Ishikawa (cell line): Measurements from ENCODE around the gene ARID1B.

Experiments
- CEBPB ChIP-seq: IDR thresholded peaks from 2 replicates; pipeline ENCODE4 v1.6.1; 2012
- CREB1 ChIP-seq: IDR thresholded peaks from 2 replicates; pipeline ENCODE4 v1.6.1; 2012; ENCODE audit warnings: low read depth
- FOXM1 ChIP-seq: IDR thresholded peaks from 2 replicates; pipeline ENCODE4 v1.6.1; 2012; ENCODE audit warnings: low read depth, borderline replicate concordance
- RAD21 ChIP-seq: IDR thresholded peaks from 2 replicates; pipeline ENCODE4 v1.6.1; 2012; ENCODE audit warnings: low read depth
- TAF1 ChIP-seq: IDR thresholded peaks from 2 replicates; pipeline ENCODE4 v1.6.1; 2012; ENCODE audit warnings: low read depth, mild to moderate bottlenecking
- TF ChIP-seq, protein P1 (sequence below): IDR thresholded peaks from 2 replicates; pipeline ENCODE4 v1.6.1; 2012
- TF ChIP-seq, protein P2 (sequence below): IDR thresholded peaks from 2 replicates; pipeline ENCODE4 v1.6.1; 2012

DNA sequence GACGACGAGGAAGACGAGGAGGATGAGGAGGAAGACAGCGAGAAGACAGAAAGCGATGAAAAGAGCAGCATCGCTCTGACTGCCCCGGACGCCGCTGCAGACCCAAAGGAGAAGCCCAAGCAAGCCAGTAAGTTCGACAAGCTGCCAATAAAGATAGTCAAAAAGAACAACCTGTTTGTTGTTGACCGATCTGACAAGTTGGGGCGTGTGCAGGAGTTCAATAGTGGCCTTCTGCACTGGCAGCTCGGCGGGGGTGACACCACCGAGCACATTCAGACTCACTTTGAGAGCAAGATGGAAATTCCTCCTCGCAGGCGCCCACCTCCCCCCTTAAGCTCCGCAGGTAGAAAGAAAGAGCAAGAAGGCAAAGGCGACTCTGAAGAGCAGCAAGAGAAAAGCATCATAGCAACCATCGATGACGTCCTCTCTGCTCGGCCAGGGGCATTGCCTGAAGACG lies 429.2 kb downstream of the ARID1B start:
- TF ChIP-seq CREB1 (no peak), TAF1 (no peak), CEBPB (no peak), FOXM1 (no peak), RAD21 (no peak)
- TF ChIP-seq, protein P1, sequence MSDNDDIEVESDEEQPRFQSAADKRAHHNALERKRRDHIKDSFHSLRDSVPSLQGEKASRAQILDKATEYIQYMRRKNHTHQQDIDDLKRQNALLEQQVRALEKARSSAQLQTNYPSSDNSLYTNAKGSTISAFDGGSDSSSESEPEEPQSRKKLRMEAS: no peak
- TF ChIP-seq, protein P2, sequence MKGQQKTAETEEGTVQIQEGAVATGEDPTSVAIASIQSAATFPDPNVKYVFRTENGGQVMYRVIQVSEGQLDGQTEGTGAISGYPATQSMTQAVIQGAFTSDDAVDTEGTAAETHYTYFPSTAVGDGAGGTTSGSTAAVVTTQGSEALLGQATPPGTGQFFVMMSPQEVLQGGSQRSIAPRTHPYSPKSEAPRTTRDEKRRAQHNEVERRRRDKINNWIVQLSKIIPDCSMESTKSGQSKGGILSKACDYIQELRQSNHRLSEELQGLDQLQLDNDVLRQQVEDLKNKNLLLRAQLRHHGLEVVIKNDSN: no peak
